IPS DF 19.7 (cell line): ENCODE data around the gene GNA15.
A peak's percentile ranks its signal among the peaks of the same experiment; 100 is the strongest.

ENCODE experiments used
- DNase-seq: peaks from one replicate; pipeline ENCODE4 v3.0.0-alpha.2; 2013; ENCODE audit warnings: low read depth, low spot score

Gene GNA15

DNA sequence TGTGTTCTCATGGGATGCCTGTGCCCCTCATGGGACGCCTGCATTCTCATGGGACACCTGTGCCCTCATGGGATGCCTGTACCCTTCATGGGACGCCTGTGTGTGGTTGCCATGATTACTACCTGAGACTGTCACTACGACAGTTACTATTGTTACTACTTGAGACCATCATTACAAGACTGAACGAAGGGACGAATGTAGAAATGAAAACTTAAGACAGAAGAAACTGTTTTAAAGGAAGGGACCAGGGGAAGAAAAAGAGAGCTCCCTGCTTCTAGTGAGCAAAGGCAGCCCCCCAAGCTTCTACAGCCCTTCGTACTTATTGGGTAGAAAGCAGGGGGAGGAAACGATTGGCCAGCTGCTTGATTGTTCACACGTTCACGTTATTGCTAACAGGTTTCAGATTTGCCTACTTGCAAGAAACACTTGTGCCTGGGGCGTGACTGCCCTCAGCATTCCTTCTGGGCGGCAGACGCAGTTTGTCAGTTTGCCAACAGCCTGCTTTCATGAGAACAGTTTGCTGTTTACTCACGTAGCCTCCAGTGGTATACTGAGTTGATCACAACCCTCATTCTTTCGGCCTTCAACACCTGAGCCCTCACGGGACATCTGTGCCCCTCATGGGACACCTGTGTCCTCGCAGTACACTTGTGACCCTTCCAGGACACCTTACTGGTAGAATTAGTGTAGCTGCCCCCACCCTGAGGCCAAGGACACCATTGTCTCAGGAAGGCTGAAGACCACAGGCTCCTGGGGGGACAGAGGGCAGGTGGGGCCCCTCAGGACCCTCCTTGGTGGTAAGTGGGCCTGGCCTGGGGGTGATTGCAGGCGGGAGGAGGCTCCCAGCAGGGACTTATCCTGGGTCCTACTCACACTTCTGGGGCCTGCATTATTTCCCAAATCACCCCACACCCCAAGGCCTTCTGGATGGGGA, 40.2 kb downstream of the GNA15 start:
- no peak for DNase-seq

DNA sequence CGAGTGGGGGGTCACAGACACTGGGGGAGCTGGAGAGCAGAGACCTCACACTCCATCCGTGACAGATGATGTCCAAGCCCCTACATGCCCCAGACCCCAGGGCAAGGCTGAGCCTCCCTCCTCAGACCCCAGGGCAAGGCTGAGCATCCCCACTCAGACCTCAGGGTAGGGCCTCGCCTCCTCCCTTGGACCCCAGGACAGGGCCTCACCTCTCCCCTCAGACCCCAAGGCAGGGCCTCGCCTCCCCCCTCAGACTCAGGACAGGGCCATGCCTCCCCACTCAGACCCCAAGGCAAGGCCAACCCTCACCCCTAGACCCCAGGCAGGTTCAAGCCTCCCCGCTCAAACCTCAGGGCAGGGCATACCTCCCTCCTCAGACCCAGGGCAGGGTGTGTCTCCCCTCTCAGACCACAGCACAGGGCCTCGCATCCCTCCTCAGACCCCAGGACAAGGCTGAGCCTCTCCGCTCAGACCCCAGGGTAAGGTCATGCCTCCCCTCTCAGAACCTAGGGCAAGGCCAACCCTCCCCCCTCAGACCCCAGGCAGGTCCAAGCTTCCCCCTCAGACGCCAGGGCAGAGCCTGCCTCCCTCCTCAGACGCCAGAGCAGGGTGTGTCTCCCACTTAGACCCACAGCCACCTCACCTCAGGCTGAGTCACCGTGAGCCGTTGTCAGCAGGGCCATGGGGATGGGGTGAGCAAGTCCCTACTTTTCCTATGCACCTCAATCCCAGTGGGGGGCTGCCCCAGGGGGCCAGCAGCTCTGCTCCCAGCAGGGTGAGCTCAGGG, 41.1 kb downstream of the GNA15 start:
- no peak for DNase-seq

DNA sequence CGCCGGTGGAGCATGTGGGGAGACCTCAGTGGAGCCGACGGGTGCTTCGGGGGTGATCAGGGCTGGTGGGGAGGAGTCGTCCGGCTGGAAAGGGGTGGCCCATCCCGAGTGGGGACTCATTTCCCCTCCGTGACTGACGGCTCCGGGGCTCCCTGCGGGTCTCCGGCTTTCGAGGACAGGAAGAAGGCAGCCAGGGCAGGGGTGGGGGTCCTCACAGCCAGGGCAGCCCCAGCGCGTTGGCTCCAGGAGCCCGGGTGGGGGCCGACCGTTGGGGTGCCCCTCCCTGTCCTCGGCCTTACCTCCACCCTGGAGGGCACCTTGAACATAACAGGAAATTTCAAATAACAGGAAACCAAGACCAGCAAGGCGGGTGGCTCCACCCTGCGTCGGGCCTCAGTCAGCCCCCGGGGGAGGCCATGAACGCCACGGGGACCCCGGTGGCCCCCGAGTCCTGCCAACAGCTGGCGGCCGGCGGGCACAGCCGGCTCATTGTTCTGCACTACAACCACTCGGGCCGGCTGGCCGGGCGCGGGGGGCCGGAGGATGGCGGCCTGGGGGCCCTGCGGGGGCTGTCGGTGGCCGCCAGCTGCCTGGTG, 42.6 kb downstream of the GNA15 start, which contains the start of gene S1PR4:
TSS of gene S1PR4 (plus strand) at position 393 of the 596 bp plus-strand sequence. CDS start at position 417, 24 bp downstream.
- no peak for DNase-seq

DNA sequence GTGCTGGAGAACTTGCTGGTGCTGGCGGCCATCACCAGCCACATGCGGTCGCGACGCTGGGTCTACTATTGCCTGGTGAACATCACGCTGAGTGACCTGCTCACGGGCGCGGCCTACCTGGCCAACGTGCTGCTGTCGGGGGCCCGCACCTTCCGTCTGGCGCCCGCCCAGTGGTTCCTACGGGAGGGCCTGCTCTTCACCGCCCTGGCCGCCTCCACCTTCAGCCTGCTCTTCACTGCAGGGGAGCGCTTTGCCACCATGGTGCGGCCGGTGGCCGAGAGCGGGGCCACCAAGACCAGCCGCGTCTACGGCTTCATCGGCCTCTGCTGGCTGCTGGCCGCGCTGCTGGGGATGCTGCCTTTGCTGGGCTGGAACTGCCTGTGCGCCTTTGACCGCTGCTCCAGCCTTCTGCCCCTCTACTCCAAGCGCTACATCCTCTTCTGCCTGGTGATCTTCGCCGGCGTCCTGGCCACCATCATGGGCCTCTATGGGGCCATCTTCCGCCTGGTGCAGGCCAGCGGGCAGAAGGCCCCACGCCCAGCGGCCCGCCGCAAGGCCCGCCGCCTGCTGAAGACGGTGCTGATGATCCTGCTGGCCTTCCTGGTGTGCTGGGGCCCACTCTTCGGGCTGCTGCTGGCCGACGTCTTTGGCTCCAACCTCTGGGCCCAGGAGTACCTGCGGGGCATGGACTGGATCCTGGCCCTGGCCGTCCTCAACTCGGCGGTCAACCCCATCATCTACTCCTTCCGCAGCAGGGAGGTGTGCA, 43.3 kb downstream of the GNA15 start:
- DNase-seq, result no peak

DNA sequence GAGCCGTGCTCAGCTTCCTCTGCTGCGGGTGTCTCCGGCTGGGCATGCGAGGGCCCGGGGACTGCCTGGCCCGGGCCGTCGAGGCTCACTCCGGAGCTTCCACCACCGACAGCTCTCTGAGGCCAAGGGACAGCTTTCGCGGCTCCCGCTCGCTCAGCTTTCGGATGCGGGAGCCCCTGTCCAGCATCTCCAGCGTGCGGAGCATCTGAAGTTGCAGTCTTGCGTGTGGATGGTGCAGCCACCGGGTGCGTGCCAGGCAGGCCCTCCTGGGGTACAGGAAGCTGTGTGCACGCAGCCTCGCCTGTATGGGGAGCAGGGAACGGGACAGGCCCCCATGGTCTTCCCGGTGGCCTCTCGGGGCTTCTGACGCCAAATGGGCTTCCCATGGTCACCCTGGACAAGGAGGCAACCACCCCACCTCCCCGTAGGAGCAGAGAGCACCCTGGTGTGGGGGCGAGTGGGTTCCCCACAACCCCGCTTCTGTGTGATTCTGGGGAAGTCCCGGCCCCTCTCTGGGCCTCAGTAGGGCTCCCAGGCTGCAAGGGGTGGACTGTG, 44.0 kb downstream of the GNA15 start:
- no peak for DNase-seq

DNA sequence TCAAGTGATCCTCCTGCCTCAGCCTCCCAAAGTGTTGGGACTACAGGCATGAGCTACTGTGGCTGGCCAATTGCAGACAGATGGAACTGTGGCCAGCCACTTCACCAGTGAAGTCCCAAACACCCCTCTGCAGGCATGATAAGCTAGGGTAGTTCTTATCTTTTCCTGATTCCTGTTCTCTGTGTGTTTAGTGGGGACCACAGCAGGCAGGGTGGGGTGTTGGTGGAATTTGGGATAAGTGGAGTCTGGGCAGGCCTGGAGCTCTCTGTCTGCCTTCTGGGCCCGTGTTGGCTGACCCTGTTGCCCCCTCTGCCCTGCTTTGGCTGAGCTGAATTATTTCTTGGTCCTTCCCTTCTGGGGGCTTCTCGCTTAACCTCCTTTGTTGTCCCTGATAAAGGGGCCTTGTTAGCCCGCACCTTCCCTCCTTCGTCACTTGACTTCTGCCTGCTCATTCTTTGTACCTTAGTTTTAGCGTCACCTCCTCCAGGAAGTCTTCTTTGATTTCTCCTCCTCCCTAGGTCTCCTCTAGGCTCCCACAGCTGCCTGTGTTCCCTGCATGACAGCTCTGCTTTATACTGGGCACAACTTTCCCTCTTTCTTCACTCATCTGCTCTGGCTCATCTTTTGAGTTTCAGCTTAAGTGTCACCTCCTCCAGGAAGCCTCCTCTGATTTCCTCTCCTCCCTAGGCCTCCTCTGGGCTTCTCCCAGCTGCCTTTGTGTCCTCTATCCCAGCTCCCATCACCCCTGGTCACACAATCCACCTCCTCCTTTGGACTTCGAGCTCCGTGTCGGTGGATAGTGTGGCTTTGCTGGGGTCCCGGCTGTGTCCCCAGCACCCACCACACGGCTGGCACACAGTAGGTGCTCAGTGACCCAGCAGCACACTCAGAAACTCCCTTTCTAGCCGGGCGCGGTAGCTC, 48.1 kb downstream of the GNA15 start:
- DNase-seq, result no peak

DNA sequence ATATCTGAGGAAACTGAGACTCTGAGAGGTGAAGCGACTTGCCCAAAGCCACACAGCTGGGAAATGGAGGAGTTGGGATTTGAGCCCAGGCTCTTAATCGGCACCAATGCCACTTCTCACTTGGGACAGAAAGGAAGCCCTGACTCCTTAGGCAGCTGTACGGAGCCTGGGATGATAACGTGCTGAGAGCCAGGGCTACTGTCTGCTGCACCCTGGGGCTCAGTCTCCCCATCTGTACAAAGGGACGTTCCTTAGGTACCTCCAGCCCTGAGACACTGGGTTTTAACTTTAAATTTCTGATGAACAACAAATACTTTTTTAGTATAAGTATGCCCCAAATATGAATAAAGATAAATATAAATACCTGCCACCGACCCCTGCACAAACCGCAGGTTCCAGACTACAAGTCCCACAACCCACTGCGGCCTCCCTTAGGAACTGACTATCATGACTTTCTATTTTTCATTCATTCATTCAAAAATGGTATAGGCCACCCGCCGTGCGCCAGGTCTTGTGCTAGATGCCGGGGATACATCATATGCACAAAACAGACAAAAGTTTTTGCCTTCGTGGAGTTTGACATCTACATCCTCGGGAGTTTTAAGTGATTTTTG, 49.1 kb downstream of the GNA15 start:
- DNase-seq, result peak; percentile 33

DNA sequence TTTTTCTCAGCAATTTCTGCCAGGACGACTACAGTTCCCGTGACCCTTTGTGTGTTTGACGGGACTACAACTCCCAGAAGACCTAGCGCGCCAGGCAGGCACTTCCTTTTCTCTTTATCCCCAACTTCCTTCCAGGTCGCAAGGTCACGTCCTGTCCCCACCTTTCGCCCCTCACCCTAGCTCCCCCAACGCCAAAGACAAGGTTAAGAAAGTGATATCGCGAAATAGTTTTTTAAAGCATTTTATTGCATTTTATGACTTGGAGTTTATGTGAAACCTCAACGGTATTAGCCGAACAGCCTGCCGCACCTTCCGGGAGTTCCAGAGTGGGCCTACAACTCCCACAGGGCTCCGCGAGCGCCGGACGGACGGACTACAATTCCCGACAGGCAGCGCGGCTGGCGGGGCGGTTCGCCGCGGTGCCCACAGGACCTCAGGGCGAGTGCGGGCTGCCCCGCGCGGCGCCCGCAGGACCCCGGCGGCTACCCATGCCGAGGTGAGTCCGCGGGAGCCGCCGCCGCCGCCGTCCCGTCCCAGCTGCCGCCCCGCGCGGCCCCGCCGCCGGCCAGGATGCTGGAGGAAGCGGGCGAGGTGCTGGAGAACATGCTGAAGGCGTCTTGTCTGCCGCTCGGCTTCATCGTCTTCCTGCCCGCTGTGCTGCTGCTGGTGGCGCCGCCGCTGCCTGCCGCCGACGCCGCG, 49.8 kb downstream of the GNA15 start, which contains the start of gene NCLN:
TSS of gene NCLN (plus strand) at position 470 of the 699 bp plus-strand sequence. CDS start at position 571, 101 bp downstream.
- DNase-seq, result peak; percentile 73

DNA sequence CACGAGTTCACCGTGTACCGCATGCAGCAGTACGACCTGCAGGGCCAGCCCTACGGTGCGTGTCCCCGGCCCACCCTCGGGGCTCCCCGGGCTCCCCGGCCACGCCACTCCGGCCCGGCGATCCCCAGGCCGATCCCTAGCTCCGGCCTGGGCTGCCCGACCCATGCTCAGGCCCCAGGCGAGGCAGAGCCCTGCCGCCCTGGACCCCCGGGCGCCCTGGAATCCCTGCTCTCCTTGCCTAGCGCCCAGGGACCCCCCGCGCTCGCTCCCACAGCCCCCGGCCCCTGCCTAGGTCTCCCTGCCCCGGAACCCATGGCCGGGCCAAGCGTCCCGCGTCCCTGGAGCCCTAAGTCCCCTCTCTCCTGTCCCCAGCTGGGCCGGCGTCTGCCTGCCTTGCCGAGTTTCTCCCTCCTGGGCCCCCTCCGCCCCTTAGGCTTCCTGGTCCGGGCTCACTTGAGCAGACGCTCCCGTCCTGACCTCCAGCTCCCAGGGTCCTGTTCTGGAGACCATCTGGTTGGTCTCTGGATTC, 50.4 kb downstream of the GNA15 start:
- no peak for DNase-seq

DNA sequence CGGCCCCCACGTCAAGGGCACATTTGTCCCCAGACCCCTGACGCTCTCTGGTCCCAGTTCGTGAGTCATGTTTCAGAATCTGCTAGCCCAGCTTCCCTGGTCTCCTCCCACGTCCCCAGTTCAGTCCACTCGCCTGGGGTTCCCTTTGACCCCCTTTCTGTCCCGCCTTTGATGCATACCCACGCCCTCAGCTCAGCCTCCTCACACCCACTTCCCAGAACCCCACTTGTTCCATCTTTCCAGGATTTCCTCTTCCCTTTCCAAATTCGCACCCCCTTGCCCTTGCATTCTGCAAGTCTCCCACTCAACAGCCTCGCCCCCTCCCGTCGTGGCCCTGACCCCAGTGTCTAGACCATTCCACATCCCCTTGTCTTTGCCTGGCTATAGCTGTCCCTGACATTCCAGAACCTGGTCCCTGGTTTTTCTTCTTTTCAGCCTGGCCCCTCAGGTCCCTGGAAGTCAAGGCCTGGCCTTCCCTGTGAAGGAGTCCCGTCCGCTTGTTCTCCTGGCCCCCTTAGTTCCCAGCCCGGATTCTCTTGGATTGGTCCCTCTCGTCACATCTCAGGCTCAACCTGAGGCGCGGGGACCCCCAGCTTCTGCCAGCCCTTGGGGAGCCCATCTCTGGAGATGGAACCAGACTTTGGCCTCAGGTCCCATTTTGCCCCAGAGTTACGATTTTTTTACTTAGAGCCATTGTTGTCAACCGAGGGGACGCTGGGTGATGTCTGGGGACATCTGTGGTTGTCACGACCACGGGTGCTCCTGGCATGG, 51.2 kb downstream of the GNA15 start:
- no peak for DNase-seq

DNA sequence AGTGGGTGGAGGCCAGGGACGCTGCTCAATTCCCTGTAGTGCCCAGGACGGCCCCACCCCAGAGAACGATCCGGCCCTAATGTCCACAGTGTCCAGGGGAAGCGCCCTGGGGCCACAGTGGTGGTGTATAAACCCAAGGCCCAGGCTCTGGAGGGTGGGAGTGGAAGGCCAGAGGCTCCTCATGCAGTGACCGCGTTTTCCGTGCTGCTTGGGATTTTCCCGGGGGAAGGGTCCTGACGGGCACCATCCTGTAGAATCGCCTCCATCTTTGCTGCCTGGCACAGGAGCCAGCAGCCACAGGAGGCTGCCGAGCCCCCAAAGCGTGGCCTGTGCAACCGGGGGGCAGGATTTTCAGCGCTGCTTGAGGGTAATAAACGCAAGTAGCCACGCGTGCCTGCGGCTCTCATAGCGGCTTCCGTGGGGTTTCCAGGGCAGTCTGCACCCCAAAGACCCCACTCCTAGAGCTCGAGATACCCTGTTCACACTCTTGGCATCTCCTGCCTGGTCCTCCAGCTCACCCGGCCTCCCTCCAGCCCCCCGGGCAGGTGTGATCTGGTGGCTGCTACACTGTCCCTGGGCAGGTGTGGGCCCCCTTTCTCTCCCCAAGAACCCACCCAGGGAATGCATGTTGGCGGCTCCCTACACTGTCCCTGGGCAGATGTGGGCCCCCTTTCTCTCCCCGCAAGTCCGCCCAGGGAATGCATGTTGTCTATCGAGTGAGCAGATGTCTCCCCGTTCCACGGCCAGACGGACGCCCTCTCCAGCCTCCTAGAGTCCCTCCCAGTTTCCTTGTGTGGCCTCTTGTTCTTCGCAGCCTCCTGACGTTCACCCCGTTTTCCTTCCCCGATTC, 52.1 kb downstream of the GNA15 start:
- DNase-seq, result no peak

DNA sequence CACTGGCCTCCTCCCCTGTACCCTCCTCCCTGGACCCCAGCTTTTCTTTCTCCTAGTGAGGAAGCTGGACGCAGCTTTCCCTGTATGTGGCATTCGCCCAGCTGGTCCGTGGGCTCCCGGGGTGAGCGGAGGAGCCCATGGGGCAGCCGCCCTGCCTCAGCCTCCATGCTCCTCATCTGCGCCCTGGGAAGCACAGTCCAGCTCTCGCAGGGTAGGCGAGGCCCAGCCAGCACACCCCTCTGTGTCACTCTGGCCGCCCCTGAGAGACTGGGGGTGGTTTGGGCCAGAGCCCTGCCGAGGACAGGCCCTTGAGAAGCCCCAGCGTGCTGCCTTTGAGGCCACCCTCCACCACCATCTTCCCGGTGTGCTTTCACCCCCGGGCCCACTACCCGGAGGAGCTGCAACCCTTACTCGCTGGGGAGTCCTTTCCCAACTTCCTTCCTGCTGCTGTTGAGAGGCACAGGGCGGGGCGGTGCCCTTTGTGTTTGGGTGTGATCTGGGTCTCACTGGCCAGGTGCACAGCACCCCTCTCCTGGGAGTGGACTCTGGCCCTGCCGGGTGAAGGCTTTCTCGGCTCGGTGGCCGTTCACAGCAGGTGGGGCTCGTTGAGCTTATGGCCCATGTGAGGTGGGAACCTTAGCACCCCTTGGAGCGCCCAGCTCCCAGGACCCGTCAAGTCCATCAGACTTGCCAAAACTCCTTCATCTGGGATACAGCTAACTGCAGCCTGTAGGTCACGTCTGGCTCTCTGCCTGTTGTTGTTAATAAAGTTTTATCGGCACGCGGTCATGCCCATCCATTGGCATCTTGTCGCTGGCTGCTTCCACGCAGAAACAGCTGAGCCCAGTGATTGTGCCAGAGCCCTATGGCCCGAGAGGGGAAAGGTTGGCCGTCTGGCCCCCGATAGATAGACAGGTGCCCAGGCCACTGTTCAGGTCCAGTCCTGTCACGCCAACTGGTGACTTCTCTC, 53.1 kb downstream of the GNA15 start:
- no peak for DNase-seq

DNA sequence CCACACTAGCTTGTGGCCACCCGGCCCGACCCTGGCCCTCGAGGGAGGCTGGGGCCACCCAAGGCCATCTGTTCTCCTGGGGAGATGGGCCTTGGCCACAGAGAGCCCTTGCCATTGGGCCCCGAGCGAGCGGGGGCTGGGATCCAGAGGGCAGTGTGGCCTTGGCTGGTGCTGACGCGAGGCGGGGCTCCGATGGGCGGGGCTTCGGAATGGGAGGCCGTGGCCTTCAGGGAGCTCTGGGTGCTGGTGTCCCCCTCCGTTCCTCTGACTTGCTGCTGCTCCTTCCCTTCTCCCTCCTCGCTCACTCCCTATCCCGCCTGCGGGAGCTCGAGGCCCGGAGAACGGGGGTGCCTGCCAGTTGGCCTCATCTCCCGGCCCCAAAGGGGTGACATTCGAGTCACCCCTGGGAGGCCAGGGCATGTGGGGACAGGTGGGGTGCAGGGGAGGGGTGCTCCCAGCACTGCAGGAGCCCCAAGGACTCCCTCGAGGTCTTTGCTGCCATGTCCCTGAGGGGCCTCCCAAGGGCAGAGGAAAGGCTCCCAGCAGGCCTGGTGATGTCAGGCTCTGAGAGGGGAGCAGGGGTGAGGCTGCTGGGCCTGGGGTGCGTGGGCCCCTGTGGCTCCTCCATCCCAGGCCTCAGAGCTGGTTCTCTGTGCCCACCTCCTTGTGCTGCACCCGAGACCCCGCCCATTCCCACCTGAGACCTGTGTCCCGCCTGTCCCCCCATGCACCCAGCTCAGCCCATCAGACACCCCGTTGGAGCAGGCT, 54.1 kb downstream of the GNA15 start:
- no peak for DNase-seq

DNA sequence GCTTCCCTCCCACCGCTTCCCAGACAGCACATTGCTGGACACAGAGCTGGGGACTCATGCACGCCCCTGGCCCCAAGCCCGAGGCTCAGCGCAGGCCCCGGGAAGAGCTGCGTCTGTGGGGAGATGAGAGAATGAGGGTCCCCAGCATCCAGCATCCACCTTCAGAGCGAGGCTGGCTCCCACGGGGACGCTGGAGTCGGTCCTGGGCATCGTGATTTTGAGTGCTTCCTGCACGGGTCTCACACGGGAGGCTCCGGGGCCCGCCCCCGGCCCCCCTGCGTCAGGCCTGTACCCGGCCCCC, 54.6 kb downstream of the GNA15 start:
- no peak for DNase-seq
